Tibial artery (tissue), 4 donors: ENCODE data around the gene HERC3.
A peak's percentile ranks its signal among the peaks of the same experiment; 100 is the strongest.
"Not testable (repeated sequence)": the region's sequence is repeated elsewhere in the genome, so short reads cannot be mapped to it uniquely, and the experiment has no call there.

ENCODE experiments used
- DNase-seq, 2 donors: peaks; one replicate each; pipeline ENCODE4 v3.0.0-alpha.2; 2019
- H3K27ac ChIP-seq, 2 donors: fragments of 200-600 bp; sonication (generic) in 1 of 2; 1 replicate in 1 of 2; 2 replicates in 1 of 2; pipeline ENCODE4 v1.5.1; 2018 to 2019; ENCODE audit warnings: mild to moderate bottlenecking in 1 of 2
- H3K27me3 ChIP-seq, 2 donors: fragments of 200-600 bp; sonication (generic) in 1 of 2; one replicate each; pipeline versions ENCODE4 v1.5.1 to v1.6.0; 2016 to 2019
- H3K36me3 ChIP-seq, 3 donors: fragments of 200-600 bp; sonication (generic) in 2 of 3; one replicate each; pipeline ENCODE4 v1.5.1; 2016 to 2019; ENCODE audit warnings: mild to moderate bottlenecking in 2 of 3
- H3K4me1 ChIP-seq, 4 donors: fragments of 200-600 bp; sonication (generic) in 2 of 4; 1 replicate in 3 of 4; 2 replicates in 1 of 4; pipeline ENCODE4 v1.5.1; 2016 to 2019
- H3K4me3 ChIP-seq, 2 donors: fragments of 200-600 bp; sonication (generic) in 1 of 2; 1 replicate in 1 of 2; 2 replicates in 1 of 2; pipeline ENCODE4 v1.5.1; 2018 to 2019; ENCODE audit warnings: mild to moderate bottlenecking in 2 of 2
- H3K9me3 ChIP-seq, 3 donors: fragments of 200-600 bp; sonication (generic) in 1 of 3; one replicate each; pipeline ENCODE4 v1.5.1; 2016 to 2019
- CTCF ChIP-seq, 2 experiments: fragments of 200-600 bp in 1 of 2; fragments of 450-650 bp in 1 of 2; IDR thresholded peaks; one replicate each; pipeline ENCODE4 v1.5.1; 2017 to 2019; ENCODE audit warnings: antibody characterized with exemption in 2 of 2, mild to moderate bottlenecking in 1 of 2, moderate library complexity in 1 of 2
- intact Hi-C: fragments of 100-400 bp; cut with DNase I; formaldehyde crosslinking; loops from one replicate; pipeline ENCODE4 v1.15.0; 2023; ENCODE audit warnings: low total_unique reads

HERC3 gene

GRCh38 chr4:88609387-88609786 is 17.1 kb downstream of the HERC3 start:
- Histone ChIP-seq H3K4me3 (no peak overlapping the region), H3K36me3 (peaks cover 0 to 26% (median 21%) of the 10 kb centered on the region in 3 donors), H3K27ac (peak overlapping the region; percentile 20 to 53), H3K4me1 (peaks cover 0 to 48% (median 34%) of the 10 kb centered on the region in 4 donors), H3K27me3 (no peaks in the 10 kb centered on the region), H3K9me3 (no peaks in the 10 kb centered on the region)
- no peak for DNase-seq
- intact Hi-C loops, result no loop called here
- TF ChIP-seq CTCF (IDR thresholded peaks at IDR 0.05), result no peak

GRCh38 chr4:88609794-88610193 is 17.5 kb downstream of the HERC3 start:
- peak overlapping the region; percentile 20 to 53 for H3K27ac ChIP-seq
- H3K9me3 ChIP-seq, intact Hi-C loops, DNase-seq, H3K27me3 ChIP-seq, H3K4me3 ChIP-seq: not testable (repeated sequence)
- peaks cover 0 to 26% (median 21%) of the 10 kb centered on the region in 3 donors for H3K36me3 ChIP-seq
- peaks cover 0 to 48% (median 34%) of the 10 kb centered on the region in 4 donors for H3K4me1 ChIP-seq

- intact Hi-C loops, result no loop called here
- H3K27me3 ChIP-seq, result no peaks in the 10 kb centered on the region
Measured at GRCh38 chr4:88610771-88611170, 18.5 kb downstream of the HERC3 start.

GRCh38 chr4:88613417-88613875 is 21.2 kb downstream of the HERC3 start:
- Histone ChIP-seq H3K9me3 (no peaks in the 10 kb centered on the region), H3K36me3 (no peaks in the 10 kb centered on the region), H3K4me1 (peaks cover 0 to 66% (median 38%) of the 10 kb centered on the region in 4 donors), H3K4me3 (no peak overlapping the region), H3K27ac (peak overlapping the region; percentile 53 to 67), H3K27me3 (no peaks in the 10 kb centered on the region)
- intact Hi-C loops, result no loop called here
- TF ChIP-seq CTCF (IDR thresholded peaks at IDR 0.05), result no peak
- DNase-seq, result no peak

More at GRCh38 chr4:88610771-88611170, 18.5 kb downstream of the HERC3 start:
- Histone ChIP-seq H3K4me1 (peaks cover 0 to 48% (median 34%) of the 10 kb centered on the region in 4 donors), H3K27ac (peak overlapping the region; percentile 53 to 67), H3K4me3 (no peak overlapping the region), H3K9me3 (no peaks in the 10 kb centered on the region), H3K36me3 (peaks cover 0 to 25% (median 20%) of the 10 kb centered on the region in 3 donors)
- TF ChIP-seq CTCF (IDR thresholded peaks at IDR 0.05), result no peak
- peak; percentile 63 to 84 for DNase-seq

- DNase-seq, result no peak
- no peaks in the 10 kb centered on the region for H3K27me3 ChIP-seq
- intact Hi-C loops, result no loop called here
- no peaks in the 10 kb centered on the region for H3K9me3 ChIP-seq
- TF ChIP-seq CTCF (IDR thresholded peaks at IDR 0.05), result no peak
- H3K27ac ChIP-seq, result peak overlapping the region in 1 of 2 donors; percentile 67
- no peaks in the 10 kb centered on the region for H3K36me3 ChIP-seq
- H3K4me3 ChIP-seq, result no peak overlapping the region
- peaks cover 0 to 70% (median 38%) of the 10 kb centered on the region in 4 donors for H3K4me1 ChIP-seq
Measured at GRCh38 chr4:88614058-88614457, 21.8 kb downstream of the HERC3 start.

GRCh38 chr4:88616275-88617150 is 24.2 kb downstream of the HERC3 start:
- Histone ChIP-seq H3K27ac (peak overlapping the region in 1 of 2 donors; percentile 18), H3K36me3 (peaks cover 0 to 2% (median 0%) of the 10 kb centered on the region in 3 donors), H3K9me3 (no peaks in the 10 kb centered on the region), H3K4me3 (no peak overlapping the region), H3K27me3 (no peaks in the 10 kb centered on the region), H3K4me1 (peaks cover 0 to 63% (median 24%) of the 10 kb centered on the region in 4 donors)
- TF ChIP-seq CTCF (IDR thresholded peaks at IDR 0.05), result no peak
- intact Hi-C loops, result no loop called here
- DNase-seq, result peak in 1 of 2 donors; percentile 44
